OCI-LY7 (cell line): ENCODE data around the gene AGMO. TPM values are rescaled to one million over a fixed set of nuclear protein-coding genes. Genes with fewer than 3 reads are reported as not detected.

Experiments
- BruUV-seq: library from RNA; stranded (reverse); fragments of 400-500 nt; replicated peaks from 2 replicates; lab custom pipeline; 2021; lab: Mats Ljungman, UMichigan
- CTCF ChIA-PET: fragments of 300-600 bp; sonication (Branson Sonifier 250); formaldehyde crosslinking; loops from one replicate; lab custom pipeline; 2022; ENCODE audit warnings: antibody characterized with exemption; ENCODE audit not compliant: unreplicated experiment; lab: Charles Lee
- POLR2A ChIA-PET: fragments of 300-600 bp; sonication (Branson Sonifier 250); formaldehyde crosslinking; loops from one replicate; lab custom pipeline; 2022; ENCODE audit warnings: antibody characterized with exemption; lab: Charles Lee
- DNase-seq: peaks from one replicate; pipeline ENCODE4 v3.0.0-alpha.2; 2015; ENCODE audit warnings: low spot score
- H2AFZ ChIP-seq: fragments of 200-600 bp; sonication (generic), shearing (Covaris generic); 2 replicates; pipeline ENCODE4 v1.6.1; 2014; ENCODE audit warnings: mild to moderate bottlenecking, antibody characterized with exemption, low read length, moderate library complexity
- H3K27ac ChIP-seq: fragments of 200-600 bp; sonication (generic); 2 replicates; pipeline ENCODE4 v1.5.1; 2014; ENCODE audit warnings: mixed run types, low read depth, mild to moderate bottlenecking, moderate library complexity, low read length, inconsistent platforms; ENCODE audit not compliant: poor library complexity, severe bottlenecking
- H3K36me3 ChIP-seq: fragments of 200-600 bp; sonication (generic); 2 replicates; pipeline ENCODE4 v1.6.1; 2014; ENCODE audit warnings: mild to moderate bottlenecking, antibody characterized with exemption, low read length, moderate library complexity, mixed read lengths; ENCODE audit not compliant: insufficient read depth
- H3K4me1 ChIP-seq: fragments of 200-600 bp; sonication (generic); 2 replicates; pipeline ENCODE4 v1.5.1; 2014; ENCODE audit warnings: mild to moderate bottlenecking, low read length; ENCODE audit not compliant: insufficient read depth, poor library complexity, severe bottlenecking
- H3K4me2 ChIP-seq: fragments of 200-600 bp; sonication (generic); 2 replicates; pipeline ENCODE4 v1.6.1; 2014; ENCODE audit warnings: mild to moderate bottlenecking, low read length
- H3K4me3 ChIP-seq: fragments of 200-600 bp; sonication (generic); 2 replicates; pipeline ENCODE4 v1.5.1; 2014; ENCODE audit warnings: mild to moderate bottlenecking, low read depth, low read length; ENCODE audit not compliant: poor library complexity, severe bottlenecking
- H3K79me2 ChIP-seq: fragments of 200-600 bp; sonication (generic); 2 replicates; pipeline ENCODE4 v1.6.1; 2016; ENCODE audit warnings: low read depth, mild to moderate bottlenecking, low read length, moderate library complexity, mixed read lengths; ENCODE audit not compliant: insufficient read depth
- H3K9me2 ChIP-seq: fragments of 200-600 bp; sonication (generic); 2 replicates; pipeline ENCODE4 v1.6.1; 2016; ENCODE audit warnings: mild to moderate bottlenecking, low read length, mixed read lengths; ENCODE audit not compliant: insufficient read depth
- H3K9me3 ChIP-seq: fragments of 200-600 bp; sonication (generic); 2 replicates; pipeline ENCODE4 v1.6.1; 2014; ENCODE audit warnings: mild to moderate bottlenecking, mixed run types, low read length, mixed read lengths
- H4K20me1 ChIP-seq: fragments of 200-600 bp; sonication (generic); 2 replicates; pipeline ENCODE4 v1.6.1; 2014; ENCODE audit warnings: mild to moderate bottlenecking, antibody characterized with exemption, low read length, moderate library complexity, mixed read lengths; ENCODE audit not compliant: insufficient read depth
- CTCF ChIP-seq: fragments of 200-600 bp; sonication (generic); conservative IDR thresholded peaks from 2 replicates; pipeline ENCODE4 v1.5.1; 2014; ENCODE audit warnings: mild to moderate bottlenecking, antibody characterized with exemption, low read length, moderate library complexity, mixed read lengths
- EZH2phosphoT487 ChIP-seq: fragments of 200-600 bp; sonication (generic); IDR thresholded peaks from 2 replicates; pipeline ENCODE4 v1.6.1; 2018; ENCODE audit warnings: low read depth, borderline replicate concordance, mild to moderate bottlenecking, mixed run types, antibody characterized with exemption, low read length, moderate library complexity, mixed read lengths
- intact Hi-C: fragments of 100-400 bp; cut with micrococcal nuclease; formaldehyde crosslinking; loops from one replicate; pipeline ENCODE4 v1.10.0; 2022; ENCODE audit not compliant: unreplicated experiment
- total RNA-seq, 2 experiments: library from RNA; depleted of rRNA in 1 of 2; stranded (reverse); fragments of >200 nt in 1 of 2; shearing (Covaris generic) in 1 of 2; gene quantifications; 2 replicates each; pipeline ENCODE4 v1.2.3, GENCODE V29; 2014 to 2022

Gene AGMO
- total RNA-seq, 2 experiments from 2014 or later, result not detected

- Histone ChIP-seq H3K9me2 (no peaks in the 10 kb centered on the region), H3K9me3 (no peaks in the 10 kb centered on the region), H2AFZ (no peak overlapping the region), H3K4me2 (no peak overlapping the region), H4K20me1 (no peaks in the 10 kb centered on the region), H3K79me2 (no peaks in the 10 kb centered on the region), H3K4me3 (no peak overlapping the region), H3K27ac (no peak overlapping the region), H3K4me1 (no peaks in the 10 kb centered on the region), H3K36me3 (no peaks in the 10 kb centered on the region)
- POLR2A ChIA-PET, result interaction anchor here (0.6 kb wide), 1 partner anchor 535 kb away, joined by 3 read pairs; no protein-coding TSS in a partner anchor
- no TSS peak for BruUV-seq
- TF ChIP-seq EZH2phosphoT487 (no peak), CTCF (no peak)
- CTCF ChIA-PET, result no interaction called here
- DNase-seq, result no peak
- intact Hi-C loops, result no loop called here
Measured at GRCh38 chr7:15489861-15490260, 72.0 kb downstream of the AGMO start.

GRCh38 chr7:15489383-15489782 is 72.4 kb downstream of the AGMO start:
- no peak overlapping the region for H2AFZ ChIP-seq
- DNase-seq, result no peak
- no peaks in the 10 kb centered on the region for H3K36me3 ChIP-seq
- no peaks in the 10 kb centered on the region for H3K9me3 ChIP-seq
- H3K4me3 ChIP-seq, result no peak overlapping the region
- no peaks in the 10 kb centered on the region for H3K4me1 ChIP-seq
- H3K79me2 ChIP-seq, result no peaks in the 10 kb centered on the region
- CTCF ChIA-PET, result no interaction called here
- BruUV-seq, result no TSS peak
- TF ChIP-seq CTCF (no peak), EZH2phosphoT487 (no peak)
- H3K4me2 ChIP-seq, result no peak overlapping the region
- no peaks in the 10 kb centered on the region for H3K9me2 ChIP-seq
- POLR2A ChIA-PET, result interaction anchor here (0.6 kb wide), 1 partner anchor 536 kb away, joined by 3 read pairs; no protein-coding TSS in a partner anchor
- intact Hi-C loops, result no loop called here
- no peaks in the 10 kb centered on the region for H4K20me1 ChIP-seq
- no peak overlapping the region for H3K27ac ChIP-seq

GRCh38 chr7:15488401-15488800 is 73.4 kb downstream of the AGMO start:
- no peaks in the 10 kb centered on the region for H3K79me2 ChIP-seq
- no peak for DNase-seq
- no peaks in the 10 kb centered on the region for H3K36me3 ChIP-seq
- intact Hi-C loops, result no loop called here
- no peak overlapping the region for H3K4me2 ChIP-seq
- no peaks in the 10 kb centered on the region for H4K20me1 ChIP-seq
- H2AFZ ChIP-seq, result no peak overlapping the region
- H3K9me3 ChIP-seq, result no peaks in the 10 kb centered on the region
- POLR2A ChIA-PET, result no interaction called here
- no TSS peak for BruUV-seq
- no peak overlapping the region for H3K27ac ChIP-seq
- no peaks in the 10 kb centered on the region for H3K9me2 ChIP-seq
- CTCF ChIA-PET, result no interaction called here
- TF ChIP-seq CTCF (no peak), EZH2phosphoT487 (no peak)
- H3K4me3 ChIP-seq, result no peak overlapping the region
- H3K4me1 ChIP-seq, result no peaks in the 10 kb centered on the region
